Measurements from ENCODE around the gene CDK14. TPM values are rescaled to one million over a fixed set of nuclear protein-coding genes. Genes with fewer than 3 reads are reported as not detected.

Gene CDK14
- total and polyA plus RNA-seq, 8 donors, result 0.58 to 43.9 (median 12.2) TPM

DNA sequence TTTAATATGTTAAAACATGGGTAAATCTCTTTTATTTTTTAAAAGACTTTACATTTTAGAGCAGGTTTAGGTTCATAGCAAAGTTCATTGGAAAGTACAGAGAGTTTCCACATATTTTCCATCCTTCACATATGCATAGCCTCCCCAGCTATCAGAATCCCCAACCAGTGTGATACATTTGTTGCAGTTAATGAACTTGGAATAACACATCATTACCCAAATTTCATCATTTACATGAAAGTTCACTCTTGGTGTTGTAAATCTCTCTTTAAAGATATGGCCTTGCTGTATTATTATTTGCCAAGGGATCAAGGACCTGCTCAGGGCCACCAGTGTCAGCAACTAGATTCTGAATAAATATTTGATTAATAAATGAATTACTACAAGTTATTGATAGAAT, 263.4 kb downstream of the CDK14 start:
- peaks cover 0 to 15% (median 0%) of the 10 kb centered on the region in 4 donors for H3K4me1 ChIP-seq
- no peak for DNase-seq
- intact Hi-C loops (cut with DNase I; ENCODE audit: low total_unique reads), result no loop called here
- H3K9me3 ChIP-seq, result no peaks in the 10 kb centered on the region
- no peak for TF ChIP-seq EP300 (IDR thresholded peaks at IDR 0.05)
- TF ChIP-seq, protein P1, sequence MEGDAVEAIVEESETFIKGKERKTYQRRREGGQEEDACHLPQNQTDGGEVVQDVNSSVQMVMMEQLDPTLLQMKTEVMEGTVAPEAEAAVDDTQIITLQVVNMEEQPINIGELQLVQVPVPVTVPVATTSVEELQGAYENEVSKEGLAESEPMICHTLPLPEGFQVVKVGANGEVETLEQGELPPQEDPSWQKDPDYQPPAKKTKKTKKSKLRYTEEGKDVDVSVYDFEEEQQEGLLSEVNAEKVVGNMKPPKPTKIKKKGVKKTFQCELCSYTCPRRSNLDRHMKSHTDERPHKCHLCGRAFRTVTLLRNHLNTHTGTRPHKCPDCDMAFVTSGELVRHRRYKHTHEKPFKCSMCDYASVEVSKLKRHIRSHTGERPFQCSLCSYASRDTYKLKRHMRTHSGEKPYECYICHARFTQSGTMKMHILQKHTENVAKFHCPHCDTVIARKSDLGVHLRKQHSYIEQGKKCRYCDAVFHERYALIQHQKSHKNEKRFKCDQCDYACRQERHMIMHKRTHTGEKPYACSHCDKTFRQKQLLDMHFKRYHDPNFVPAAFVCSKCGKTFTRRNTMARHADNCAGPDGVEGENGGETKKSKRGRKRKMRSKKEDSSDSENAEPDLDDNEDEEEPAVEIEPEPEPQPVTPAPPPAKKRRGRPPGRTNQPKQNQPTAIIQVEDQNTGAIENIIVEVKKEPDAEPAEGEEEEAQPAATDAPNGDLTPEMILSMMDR (IDR thresholded peaks at IDR 0.05), result no peak
- no peak for TF ChIP-seq POLR2AphosphoS5 (IDR thresholded peaks at IDR 0.05)
- TF ChIP-seq POLR2A (IDR thresholded peaks at IDR 0.05), result no peak
- no peak overlapping the region for H3K4me3 ChIP-seq
- no peaks in the 10 kb centered on the region for H3K36me3 ChIP-seq
- H3K27me3 ChIP-seq, result no peaks in the 10 kb centered on the region
- no peak overlapping the region for H3K27ac ChIP-seq

DNA sequence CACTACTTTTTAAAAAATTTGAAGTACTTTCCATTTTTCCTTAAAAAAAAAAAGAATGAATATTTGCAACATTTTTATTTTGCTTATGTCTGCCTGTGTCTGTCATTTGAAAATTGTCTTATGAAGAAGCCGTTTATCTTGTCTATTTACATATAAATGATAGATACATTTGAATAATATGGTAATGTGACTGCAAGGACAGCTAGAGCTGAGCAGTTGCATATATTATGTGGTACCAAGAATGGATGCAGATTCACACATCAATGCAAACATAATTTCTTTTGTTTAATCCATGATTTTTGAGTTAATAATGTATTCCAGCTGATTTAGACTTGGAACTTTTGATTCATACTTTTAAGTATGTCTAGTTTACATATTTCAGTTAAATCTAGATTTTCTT, 268.0 kb downstream of the CDK14 start:
- intact Hi-C loops (cut with DNase I; ENCODE audit: low total_unique reads), result no loop called here
- Histone ChIP-seq H3K9me3 (no peaks in the 10 kb centered on the region), H3K27me3 (no peaks in the 10 kb centered on the region), H3K36me3 (no peaks in the 10 kb centered on the region), H3K4me3 (no peak overlapping the region), H3K4me1 (no peaks in the 10 kb centered on the region), H3K27ac (no peak overlapping the region)
- WGBS, 5 donors, result 85 to 95% (median 88%) methylated on average over 1 of the region's 1 CpG
- no peak for DNase-seq
- no peak for TF ChIP-seq POLR2AphosphoS5 (IDR thresholded peaks at IDR 0.05)
- TF ChIP-seq POLR2A (IDR thresholded peaks at IDR 0.05), result no peak
- TF ChIP-seq, protein P1 (IDR thresholded peaks at IDR 0.05), result no peak
- no peak for TF ChIP-seq EP300 (IDR thresholded peaks at IDR 0.05)

DNA sequence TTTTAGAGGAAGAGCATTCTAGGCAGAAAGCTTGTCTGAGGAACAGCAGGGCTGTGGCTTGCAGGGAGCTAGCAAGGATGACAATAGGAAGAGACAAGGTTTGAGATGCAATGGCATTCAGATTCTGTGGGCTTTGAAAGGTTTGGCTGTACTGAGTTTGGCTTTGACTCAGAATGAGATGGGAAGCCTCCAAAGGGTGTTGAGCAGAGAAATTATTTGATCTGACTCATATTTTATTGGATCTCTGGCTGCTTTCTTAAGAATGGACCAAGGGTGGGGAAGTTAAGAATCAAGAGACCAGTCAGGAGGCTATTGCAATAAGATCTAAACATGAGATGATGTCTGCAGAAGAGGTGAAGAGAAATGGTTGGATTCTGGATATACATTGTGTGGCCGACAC, 273.2 kb downstream of the CDK14 start:
- intact Hi-C loops (cut with DNase I; ENCODE audit: low total_unique reads), result no loop called here
- TF ChIP-seq POLR2A (IDR thresholded peaks at IDR 0.05) (no peak), POLR2AphosphoS5 (IDR thresholded peaks at IDR 0.05) (no peak), EP300 (IDR thresholded peaks at IDR 0.05) (no peak)
- TF ChIP-seq, protein P1 (IDR thresholded peaks at IDR 0.05), result no peak
- H3K4me3 ChIP-seq, result no peak overlapping the region
- H3K36me3 ChIP-seq, result no peaks in the 10 kb centered on the region
- no peaks in the 10 kb centered on the region for H3K9me3 ChIP-seq
- 87 to 98% (median 93%) methylated on average over 1 of the region's 1 CpG for WGBS, 5 donors
- no peaks in the 10 kb centered on the region for H3K27me3 ChIP-seq
- H3K4me1 ChIP-seq, result no peaks in the 10 kb centered on the region
- no peak for DNase-seq
- H3K27ac ChIP-seq, result no peak overlapping the region

DNA sequence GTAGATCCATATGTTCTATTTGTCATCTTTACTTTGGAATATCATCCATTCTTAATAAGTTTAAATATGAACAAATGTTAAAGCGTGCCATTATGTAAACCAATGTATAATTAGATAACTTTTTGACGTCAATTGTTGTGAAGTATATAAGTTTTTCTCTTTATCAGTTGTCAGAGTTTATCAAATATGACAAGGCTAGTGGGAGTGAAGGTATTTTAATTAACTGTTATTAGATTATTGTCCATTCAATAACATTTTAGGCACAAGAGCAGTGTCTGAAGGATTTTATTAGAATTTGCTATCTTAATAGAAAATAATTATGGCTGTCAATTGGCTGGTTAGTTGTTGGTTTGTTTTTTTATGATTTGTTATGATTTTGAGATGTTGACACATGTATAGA, 280.6 kb downstream of the CDK14 start:
- TF ChIP-seq POLR2A (IDR thresholded peaks at IDR 0.05) (no peak), EP300 (IDR thresholded peaks at IDR 0.05) (no peak), POLR2AphosphoS5 (IDR thresholded peaks at IDR 0.05) (no peak)
- TF ChIP-seq, protein P1 (IDR thresholded peaks at IDR 0.05), result no peak

More for the DNA sequence above, 280.6 kb downstream of the CDK14 start:
- no peaks in the 10 kb centered on the region for H3K9me3 ChIP-seq
- H3K27ac ChIP-seq, result no peak overlapping the region
- H3K27me3 ChIP-seq, result no peaks in the 10 kb centered on the region
- 86 to 96% (median 88%) methylated on average over 2 of the region's 2 CpGs for WGBS, 5 donors
- DNase-seq, result no peak
- no peak overlapping the region for H3K4me3 ChIP-seq
- H3K4me1 ChIP-seq, result no peaks in the 10 kb centered on the region
- peaks cover 0 to 6% (median 2%) of the 10 kb centered on the region in 4 donors for H3K36me3 ChIP-seq
- intact Hi-C loops (cut with DNase I; ENCODE audit: low total_unique reads), result no loop called here

All from stomach (tissue), 9 donors.